ENCODE results near the gene MRTO4.
A peak's percentile ranks its signal among the peaks of the same experiment; 100 is the strongest.
"Not testable (repeated sequence)": the region's sequence is repeated elsewhere in the genome, so short reads cannot be mapped to it uniquely, and the experiment has no call there.

The MRTO4 gene

GRCh38 chr1:19273106-19273843 is 21.7 kb downstream of the MRTO4 start:
- FAIRE-seq: no peak

DNA sequence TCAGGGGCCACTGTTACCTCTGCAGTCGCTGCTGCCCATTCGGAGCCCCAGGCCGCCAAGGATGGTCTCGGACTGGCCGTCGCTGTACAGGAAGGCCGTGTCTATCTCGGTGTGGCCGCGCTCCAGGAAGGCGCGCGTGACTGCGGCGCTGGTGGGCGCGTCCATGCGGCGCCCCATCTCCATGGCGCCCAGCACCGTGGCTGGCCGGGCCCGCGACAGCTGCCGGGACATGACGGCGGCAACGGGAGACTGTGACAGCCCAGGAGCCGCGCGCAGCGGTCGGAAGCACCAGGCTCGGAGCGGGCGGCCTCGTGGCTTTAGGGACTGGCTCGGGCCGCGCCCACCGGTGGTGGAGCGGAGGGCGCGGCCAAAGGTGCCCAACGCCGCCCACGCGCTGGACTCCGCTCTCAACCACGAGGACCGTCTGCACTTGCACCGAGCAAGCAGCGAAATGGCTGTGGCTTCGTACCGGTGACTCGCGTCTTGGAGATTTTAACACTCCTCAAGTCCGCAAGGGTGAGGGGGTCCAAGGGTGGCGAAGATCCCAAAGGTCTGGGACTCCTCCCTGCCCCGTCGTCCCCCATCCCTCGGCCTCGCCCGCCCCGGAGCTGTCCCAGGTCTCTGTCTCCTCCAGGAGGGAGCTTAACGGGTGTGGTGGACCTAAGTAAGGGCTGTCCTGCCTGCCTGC is 22.4 kb downstream of the MRTO4 start:
- FAIRE-seq: not testable (repeated sequence)

- FAIRE-seq: no peak
These were observed 23.0 kb downstream of the MRTO4 start for GRCh38 chr1:19274636-19275035.

DNA sequence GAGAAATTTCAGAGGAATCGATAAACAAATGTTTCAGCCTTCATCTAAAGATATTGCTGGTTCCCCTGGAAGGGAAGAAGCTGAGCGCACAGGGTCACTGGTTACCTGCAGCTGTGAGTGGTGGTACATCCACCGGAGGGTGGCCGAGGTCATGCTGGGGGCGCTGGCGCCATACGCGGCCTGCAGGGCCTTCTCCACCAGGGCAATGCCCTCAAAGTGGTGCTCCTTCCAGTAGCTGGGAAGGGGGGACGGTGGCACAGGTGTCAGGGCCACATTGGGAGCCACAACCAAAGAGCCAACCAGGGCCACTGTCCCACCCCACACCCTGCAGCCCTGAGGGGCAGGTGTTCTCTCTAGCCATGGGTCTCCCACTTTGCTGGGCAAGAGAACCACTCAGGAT is 32.3 kb downstream of the MRTO4 start:
- no peak for FAIRE-seq

DNA sequence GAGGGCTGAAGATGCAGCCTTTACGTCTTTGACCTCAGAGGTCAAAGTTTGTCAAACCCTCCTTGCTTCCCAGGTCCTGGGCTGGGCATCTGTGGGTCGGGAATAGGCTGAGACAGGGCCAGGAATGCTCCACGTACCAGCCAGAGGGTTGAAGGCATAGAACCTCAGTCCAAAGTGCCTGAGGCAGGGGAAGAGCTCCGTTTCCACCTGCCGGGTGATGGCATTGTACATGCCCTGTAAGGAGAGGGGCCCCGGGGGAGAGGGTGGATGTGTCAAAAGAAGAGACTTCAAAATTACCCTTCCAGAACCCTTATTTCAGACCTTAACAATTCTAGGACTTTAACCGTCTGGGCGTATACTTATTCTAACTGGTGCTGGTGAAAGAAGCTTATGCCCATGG is 33.3 kb downstream of the MRTO4 start:
- FAIRE-seq: no peak

- not testable (repeated sequence) for FAIRE-seq
These were observed 33.8 kb downstream of the MRTO4 start for GRCh38 chr1:19285366-19285765.

GRCh38 chr1:19285807-19286206 is 34.2 kb downstream of the MRTO4 start:
- FAIRE-seq: not testable (repeated sequence)

DNA sequence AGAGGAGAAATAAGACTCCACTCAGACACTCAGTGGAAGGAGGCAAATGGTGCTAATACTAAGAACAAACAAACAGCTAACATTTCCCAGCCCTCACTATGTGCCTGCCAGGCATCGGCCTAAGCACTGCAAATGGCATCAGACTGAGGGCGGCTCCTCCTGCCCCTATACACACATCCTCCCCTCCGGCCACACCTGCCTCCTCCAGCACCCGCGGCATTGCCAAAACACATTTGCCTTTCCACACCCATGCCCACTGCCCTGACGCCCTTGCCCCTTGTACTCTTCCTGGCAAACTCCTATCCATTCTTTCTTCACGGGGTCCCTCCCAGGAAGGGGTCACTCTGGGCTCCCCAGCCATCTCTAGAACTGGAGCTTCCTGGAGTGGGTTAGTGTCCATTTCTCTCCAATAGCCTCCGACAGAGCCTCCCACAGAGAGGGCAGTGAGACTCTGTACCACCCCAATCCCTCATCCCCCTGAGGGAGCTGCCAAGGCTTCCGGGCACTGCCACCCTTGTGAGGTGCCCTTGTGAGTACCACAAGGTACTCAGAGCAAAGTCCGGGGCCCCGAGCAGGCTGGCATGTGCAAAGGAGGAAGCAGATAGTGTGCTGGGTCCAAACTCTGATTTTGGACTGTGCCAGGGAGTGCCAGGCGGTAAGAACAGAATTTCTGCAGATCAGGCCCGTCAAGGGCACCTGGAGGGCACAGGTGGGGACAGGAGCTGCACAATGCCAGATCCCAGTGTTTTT is 36.0 kb downstream of the MRTO4 start:
- FAIRE-seq: no peak

DNA sequence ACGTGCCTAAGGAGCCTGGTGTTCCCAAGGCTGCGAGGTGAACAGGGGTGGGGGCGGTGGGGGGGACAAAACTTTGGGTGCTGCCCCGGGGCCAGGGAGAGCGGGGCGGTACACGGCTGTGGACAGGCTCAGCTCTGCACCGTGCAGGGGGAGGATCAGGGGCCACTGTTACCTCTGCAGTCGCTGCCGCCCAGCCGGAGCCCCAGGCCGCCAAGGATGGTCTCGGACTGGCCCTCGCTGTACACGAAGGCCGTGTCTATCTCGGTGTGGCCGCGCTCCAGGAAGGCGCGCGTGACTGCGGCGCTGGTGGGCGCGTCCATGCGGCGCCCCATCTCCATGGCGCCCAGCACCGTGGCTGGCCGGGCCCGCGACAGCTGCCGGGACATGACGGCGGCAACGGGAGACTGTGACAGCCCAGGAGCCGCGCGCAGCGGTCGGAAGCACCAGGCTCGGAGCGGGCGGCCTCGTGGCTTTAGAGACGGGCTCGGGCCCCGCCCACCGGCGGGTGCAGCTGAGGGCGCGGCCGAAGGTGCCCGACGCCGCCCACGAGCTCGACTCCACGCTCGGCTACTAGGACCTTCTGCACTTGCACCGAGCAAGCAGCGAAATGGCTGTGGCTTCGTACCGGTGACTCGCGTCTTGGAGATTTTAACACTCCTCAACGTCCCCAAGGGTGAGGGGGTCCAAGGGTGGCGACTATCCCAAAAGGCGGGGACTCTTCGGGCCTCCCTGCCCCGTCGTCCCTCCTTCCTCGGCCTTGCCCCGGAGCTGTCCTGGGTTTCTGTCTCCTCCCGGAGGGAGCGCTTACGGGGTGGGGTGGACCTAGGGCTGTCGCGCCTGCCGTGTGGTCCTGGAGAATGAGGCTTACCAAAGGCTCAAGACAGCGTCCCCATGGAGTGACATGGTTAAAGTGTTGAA is 37.0 kb downstream of the MRTO4 start, which contains the start of gene AKR7A3:
Gene AKR7A3, minus strand, starts transcription at position 447 of the 918 bp plus-strand sequence. Its CDS starts 61 bp downstream, at position 386.
- FAIRE-seq: not testable (repeated sequence)

DNA sequence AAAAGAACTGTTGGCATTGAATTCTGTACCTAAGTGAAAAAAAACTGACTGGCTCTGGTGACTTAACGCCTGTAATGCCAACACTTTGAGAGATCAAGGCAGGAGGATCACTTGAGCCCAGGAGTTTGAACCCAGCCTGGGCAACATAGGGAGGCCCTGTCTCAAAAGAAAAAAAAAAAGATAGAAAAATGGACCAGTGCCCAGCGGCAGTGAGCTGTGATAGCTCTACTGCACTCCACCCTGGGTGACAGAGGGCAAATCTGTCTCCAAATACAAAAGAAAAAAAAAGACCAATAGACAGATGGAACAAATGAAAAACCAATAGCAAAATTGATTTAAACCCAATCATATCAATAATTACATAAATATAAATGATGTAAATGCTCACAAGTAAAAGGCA is 37.6 kb downstream of the MRTO4 start:
- FAIRE-seq: peak; percentile 21

DNA sequence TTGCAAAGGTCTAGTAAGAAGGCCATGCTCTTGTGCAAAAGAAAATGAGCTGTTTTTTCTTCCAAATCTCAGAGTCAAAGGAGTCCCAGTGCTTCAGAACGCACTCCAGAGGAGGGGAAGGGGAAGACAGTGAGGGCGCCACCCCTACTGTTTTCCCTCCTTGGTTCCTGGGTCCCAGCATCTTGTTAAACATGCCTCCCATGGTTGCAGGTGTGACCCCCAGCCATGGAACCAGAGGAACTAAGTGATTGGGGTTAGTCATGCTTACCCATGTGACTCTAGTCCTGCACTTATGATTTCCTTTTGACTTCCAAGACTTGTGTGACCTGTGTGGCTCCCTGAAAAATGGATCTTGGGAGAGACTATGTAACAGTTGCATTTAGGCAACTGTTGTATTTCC is 43.0 kb downstream of the MRTO4 start:
- FAIRE-seq: no peak

DNA sequence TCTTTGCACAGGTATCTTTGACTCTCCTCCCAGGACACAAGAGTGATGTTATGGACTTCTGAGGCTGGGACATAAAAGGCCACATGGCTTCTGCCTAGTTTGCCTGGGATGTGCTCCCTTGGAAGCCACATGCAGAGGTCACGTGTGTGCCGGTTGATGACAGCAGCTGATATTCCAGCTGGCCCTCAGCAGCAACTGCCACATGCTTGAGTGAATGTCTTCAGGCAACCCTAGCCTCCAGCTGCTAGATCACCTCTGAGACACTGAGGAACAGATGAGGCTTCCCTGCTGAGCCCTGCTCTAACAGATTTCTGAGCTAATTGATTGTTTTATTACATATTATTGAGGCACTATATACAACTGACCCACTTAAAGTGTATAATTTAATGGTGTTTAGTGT is 48.6 kb downstream of the MRTO4 start:
- no peak for FAIRE-seq

- not testable (repeated sequence) for FAIRE-seq
These were observed 52.5 kb downstream of the MRTO4 start for GRCh38 chr1:19304081-19304480.

DNA sequence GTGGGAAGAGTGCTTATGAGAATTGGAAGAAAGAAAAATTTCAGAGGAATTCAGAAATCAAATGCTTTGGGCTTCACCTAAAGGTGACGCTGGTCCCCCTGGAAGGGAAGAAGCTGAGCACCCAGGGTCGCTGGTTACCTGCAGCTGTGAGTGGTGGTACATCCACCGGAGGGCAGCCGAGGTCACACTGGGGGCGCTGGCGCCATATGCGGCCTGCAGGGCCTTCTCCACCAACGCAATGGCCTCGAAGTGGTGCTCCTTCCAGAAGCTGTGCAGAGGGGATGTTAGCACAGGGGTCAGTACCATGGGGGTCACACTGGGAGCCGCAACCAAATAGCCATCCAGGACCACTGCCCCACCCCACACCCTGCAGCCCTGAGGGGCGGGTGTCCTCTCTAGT is 54.3 kb downstream of the MRTO4 start:
- FAIRE-seq: no peak

DNA sequence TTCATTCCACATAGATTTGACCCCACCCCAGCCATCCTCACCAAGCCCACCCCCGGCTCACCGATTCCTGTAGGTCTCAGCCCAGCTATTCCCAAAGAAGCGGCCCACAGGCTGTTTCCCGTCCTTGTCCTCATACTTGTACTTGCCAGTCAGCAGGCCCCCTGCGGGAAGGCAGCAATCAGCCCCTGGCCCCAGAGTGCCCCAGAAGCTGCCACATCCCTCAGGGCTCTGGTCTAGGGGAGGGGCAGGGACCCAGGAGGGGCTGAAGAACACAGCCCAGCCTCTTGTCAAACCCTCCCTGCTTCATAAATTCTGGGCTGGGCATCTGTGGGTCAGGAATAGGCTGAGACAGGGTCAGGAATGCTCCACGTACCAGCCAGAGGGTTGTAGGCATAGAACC is 55.3 kb downstream of the MRTO4 start:
- FAIRE-seq: no peak

- FAIRE-seq: no peak
These were observed 56.3 kb downstream of the MRTO4 start for GRCh38 chr1:19307794-19308508.

DNA sequence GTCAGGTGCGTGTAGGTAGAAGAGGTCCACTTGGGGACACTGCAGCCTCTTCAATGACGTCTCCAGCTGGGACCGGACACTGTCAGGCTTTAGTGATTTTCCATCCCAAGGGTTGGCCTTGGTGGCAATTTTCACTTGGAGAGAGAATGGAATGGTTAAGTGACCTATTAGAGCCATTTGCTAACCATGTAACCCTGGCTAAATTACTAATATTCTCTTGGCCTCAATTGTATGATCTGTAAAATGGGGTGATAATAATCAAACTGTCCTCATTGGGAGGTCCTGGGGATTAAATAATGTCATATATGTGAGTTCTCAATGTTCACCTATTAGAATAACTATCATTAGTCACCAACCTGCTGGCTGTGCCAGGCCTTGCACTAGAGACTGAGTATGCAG is 56.9 kb downstream of the MRTO4 start:
- FAIRE-seq: no peak

DNA sequence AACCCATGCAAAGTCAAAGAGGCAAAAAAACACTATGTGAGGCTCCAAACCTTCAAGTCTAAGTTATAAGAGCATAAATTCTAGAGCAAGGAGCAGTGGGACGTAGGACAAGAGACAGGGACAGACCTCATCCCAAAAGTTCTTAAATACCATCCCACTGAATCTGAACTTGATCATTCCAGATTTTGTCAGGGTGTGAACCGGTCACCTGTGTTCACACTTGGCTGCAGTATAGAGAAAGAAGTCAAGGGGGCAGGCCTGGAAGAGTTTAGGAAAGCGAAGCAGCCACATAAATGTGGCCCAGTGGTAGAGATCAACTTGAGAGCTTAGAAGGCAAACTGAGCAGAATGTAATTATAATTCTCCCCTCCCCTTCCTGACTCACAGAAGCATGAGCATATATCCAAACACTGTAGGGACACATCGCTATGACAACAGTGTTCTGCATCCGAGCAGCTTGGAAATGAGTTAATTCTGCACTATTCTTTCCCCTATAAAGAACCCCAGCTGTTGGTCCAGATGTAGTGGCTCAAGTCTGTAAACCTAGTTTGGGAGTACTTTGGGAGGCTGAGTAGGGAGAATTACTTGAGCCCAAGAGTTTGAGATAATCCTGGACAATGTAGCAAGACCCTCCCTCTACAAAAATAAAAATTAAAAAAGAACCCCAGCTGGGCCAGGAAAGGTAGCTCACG is 57.7 kb downstream of the MRTO4 start:
- peak; percentile 27 for FAIRE-seq
